ENCODE data around the gene CDK11B.
"Not testable (repeated sequence)": the region's sequence is repeated elsewhere in the genome, so short reads cannot be mapped to it uniquely, and the experiment has no call there.

Gene CDK11B

GRCh38 chr1:1658583-1659549, at the start of gene CDK11B:
Gene CDK11B (minus strand): TSS chr1:1659004. CDS start chr1:1657485, 1,519 bp downstream.
- peak within 1 kb of the TSS; percentile 58; the same call in 1 of the 2 replicates for H3K4me3 ChIP-seq (ENCODE audit: low read length)

GRCh38 chr1:1707897-1708296, 49.1 kb upstream of the CDK11B start:
- H3K4me3 ChIP-seq (ENCODE audit: low read length), result not testable (repeated sequence)

GRCh38 chr1:1707241-1707640, 48.4 kb upstream of the CDK11B start:
- H3K4me3 ChIP-seq (ENCODE audit: low read length), result not testable (repeated sequence)

- H3K4me3 ChIP-seq (ENCODE audit: low read length), result not testable (repeated sequence)
Measured at GRCh38 chr1:1705623-1706022, 46.8 kb upstream of the CDK11B start.

- not testable (repeated sequence) for H3K4me3 ChIP-seq (ENCODE audit: low read length)
Measured at GRCh38 chr1:1704284-1704957, 45.6 kb upstream of the CDK11B start.

DNA sequence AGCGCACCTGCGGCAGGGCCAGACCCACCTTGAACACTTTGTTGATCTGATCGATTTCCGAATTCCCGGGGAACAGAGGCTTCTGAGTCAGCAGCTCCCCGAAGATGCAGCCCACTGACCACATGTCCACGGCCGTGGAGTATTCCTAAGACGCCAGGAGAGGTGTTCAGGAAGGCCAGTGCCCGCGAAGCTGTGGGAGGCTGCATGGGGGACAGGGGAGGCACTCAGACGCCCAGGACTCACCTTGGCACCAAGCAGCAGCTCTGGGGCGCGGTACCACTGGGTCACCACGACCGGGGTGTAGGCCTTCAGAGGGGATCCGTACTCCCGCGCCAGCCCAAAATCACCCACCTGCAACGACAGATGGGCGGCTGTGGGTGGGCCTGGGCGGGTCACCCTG, 45.0 kb upstream of the CDK11B start:
- TF ChIP-seq ZNF274 (IDR thresholded peaks at IDR 0.05; ENCODE audit: low read depth, low read length), result no peak
- no peak overlapping the region for H3K4me3 ChIP-seq (ENCODE audit: low read length)

- H3K4me3 ChIP-seq (ENCODE audit: low read length), result not testable (repeated sequence)
Measured at GRCh38 chr1:1702506-1702905, 43.7 kb upstream of the CDK11B start.

DNA sequence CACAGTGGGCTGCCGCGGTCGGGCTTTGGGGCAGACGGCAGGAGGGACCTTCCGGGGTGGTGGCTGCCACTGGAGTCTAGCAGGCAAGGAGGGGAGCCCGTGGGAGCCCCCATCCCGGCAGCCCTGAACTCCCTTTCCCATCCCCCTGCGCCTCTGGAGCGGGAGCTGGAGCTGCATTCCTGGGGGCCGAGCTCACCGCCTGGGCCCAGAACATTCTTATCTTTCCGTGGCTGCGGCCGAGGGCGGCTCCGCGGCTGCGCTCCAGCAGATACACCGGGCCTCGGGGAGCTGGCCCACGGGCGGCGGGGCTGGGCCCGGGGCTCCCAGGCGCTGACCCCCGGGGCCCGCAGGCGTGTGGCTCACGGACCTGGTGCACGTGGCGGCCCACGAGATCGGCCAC, 41.8 kb upstream of the CDK11B start:
- H3K4me3 ChIP-seq (ENCODE audit: low read length), result not testable (repeated sequence)

DNA sequence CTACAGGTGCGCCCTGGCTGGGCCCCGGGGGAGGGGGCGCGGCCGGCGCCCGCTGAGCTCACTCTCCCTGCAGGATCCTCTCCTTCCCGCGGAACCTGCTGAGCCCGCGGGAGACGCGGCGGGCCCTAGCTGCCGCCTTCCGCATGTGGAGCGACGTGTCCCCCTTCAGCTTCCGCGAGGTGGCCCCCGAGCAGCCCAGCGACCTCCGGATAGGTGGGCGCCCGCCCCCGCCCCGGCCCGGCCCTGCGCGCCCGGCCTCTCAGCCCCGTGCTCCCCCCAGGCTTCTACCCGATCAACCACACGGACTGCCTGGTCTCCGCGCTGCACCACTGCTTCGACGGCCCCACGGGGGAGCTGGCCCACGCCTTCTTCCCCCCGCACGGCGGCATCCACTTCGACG, 41.3 kb upstream of the CDK11B start:
- H3K4me3 ChIP-seq (ENCODE audit: low read length), result not testable (repeated sequence)

- not testable (repeated sequence) for H3K4me3 ChIP-seq (ENCODE audit: low read length)
Measured at GRCh38 chr1:1699061-1699460, 40.3 kb upstream of the CDK11B start.

- not testable (repeated sequence) for H3K4me3 ChIP-seq (ENCODE audit: low read length)
Measured at GRCh38 chr1:1697358-1698183, 38.8 kb upstream of the CDK11B start.

- H3K4me3 ChIP-seq (ENCODE audit: low read length), result not testable (repeated sequence)
Measured at GRCh38 chr1:1696431-1697357, 37.9 kb upstream of the CDK11B start.

GRCh38 chr1:1692714-1693647, 34.2 kb upstream of the CDK11B start, which contains the start of gene SLC35E2B:
Gene SLC35E2B (minus strand): TSS chr1:1692795. CDS start chr1:1676699, 16,096 bp downstream.
- peak within 1 kb of the TSS; percentile 34 for H3K4me3 ChIP-seq (ENCODE audit: low read length)

GRCh38 chr1:1692324-1692713, 33.5 kb upstream of the CDK11B start:
- peak overlapping the region; percentile 34 for H3K4me3 ChIP-seq (ENCODE audit: low read length)

- peak overlapping the region; percentile 29; the same call in 1 of the 2 replicates for H3K4me3 ChIP-seq (ENCODE audit: low read length)
Measured at GRCh38 chr1:1691443-1691842, 32.6 kb upstream of the CDK11B start.

DNA sequence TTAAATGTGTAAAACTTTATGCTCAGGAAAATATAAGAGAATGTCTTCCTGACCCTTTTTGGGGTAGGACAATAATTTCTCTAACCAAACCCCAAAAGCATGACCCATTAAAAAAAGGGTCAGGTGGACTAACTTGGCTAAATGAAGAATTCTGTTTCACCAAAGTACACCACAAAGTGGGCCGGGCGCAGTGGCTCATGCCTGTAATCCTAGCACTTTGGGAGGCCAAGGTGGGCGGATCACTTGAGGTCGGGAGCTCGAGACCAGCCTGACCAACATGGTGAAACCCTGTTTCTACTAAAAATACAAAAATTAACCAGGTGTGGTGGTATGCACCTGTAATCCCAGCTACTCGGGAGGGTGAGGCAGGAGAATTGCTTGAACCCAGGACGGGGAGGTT, 30.7 kb upstream of the CDK11B start:
- not testable (repeated sequence) for H3K4me3 ChIP-seq (ENCODE audit: low read length)
